ENCODE measurements around the gene OR14A2. TPM values are rescaled to one million over a fixed set of nuclear protein-coding genes. Genes with fewer than 3 reads are reported as not detected.
"Not testable (repeated sequence)": the region's sequence is repeated elsewhere in the genome, so short reads cannot be mapped to it uniquely, and the experiment has no call there.

Gene OR14A2
- polyA plus RNA-seq (2013, experiment 1 of 2; ENCODE audit: insufficient read length), result not detected
- not detected for polyA plus RNA-seq (2013, experiment 2 of 2; ENCODE audit: insufficient read length)

DNA sequence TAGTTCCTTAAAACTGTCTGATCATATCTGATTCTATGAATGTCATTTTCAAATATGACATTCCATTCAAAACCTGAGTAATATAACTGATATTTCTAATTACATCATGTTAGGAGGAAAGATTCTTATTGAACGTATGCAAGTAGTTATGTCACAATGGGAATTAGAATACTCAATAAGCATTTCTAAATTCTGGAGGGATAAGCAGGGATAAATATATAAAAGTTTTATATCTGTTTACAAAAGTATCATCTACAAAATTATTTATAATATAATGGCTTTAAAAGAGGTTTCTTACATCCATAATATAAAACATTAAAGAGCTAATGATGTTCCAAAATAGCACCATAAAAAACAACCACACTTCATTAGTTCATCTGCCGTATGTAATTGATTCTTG lies at the start of gene OR14A2:
Gene OR14A2 (minus strand): TSS at position 101 of the 400 bp plus-strand sequence.
- DNase-seq, result no peak

DNA sequence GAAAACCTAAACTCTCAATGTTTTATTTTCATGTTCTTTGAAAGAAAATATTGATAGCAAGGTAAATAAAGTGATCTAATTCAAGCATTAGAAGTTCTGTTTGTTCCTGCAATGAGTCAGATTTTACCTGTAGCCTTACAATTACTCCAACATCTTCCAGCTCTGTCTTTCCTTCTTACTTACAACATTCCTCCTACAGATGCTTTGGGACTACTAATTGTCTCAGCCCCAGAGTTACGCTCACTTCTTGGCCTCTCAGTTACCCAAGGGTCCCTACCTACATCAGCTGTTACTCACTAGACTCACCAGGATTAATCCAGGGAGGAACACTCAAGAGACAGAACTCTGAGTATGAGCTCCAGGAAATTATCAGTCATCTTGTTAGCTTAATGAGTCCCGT lies 49.6 kb upstream of the OR14A2 start:
- DNase-seq, result no peak

- no peak for DNase-seq
Measured at GRCh38 chr1:247769603-247770002, 21.7 kb upstream of the OR14A2 start.

DNA sequence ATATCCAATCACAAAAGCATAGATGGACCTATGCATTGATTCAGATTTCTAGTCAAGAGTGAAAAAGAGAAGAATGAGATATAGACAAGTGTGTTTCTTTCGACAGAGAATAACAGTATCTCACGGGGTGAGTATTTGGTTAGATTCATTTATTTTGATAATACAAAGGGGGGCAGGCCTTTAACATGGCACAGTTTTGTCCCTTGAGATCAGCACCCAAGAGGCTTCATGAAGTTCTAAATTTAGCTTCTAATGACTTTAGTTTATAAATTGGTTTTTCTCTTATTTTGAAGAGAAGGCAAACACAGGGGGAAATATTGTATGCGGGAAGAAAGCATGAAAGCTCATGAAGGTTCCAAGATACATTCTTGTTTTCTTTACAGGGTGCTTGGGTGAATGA lies 12.5 kb upstream of the OR14A2 start, which contains the start of gene OR1C1:
Gene OR1C1 (minus strand): TSS at position 101 of the 400 bp plus-strand sequence. CDS start 2,150 bp downstream, outside the sequence.
- no peak for DNase-seq

DNA sequence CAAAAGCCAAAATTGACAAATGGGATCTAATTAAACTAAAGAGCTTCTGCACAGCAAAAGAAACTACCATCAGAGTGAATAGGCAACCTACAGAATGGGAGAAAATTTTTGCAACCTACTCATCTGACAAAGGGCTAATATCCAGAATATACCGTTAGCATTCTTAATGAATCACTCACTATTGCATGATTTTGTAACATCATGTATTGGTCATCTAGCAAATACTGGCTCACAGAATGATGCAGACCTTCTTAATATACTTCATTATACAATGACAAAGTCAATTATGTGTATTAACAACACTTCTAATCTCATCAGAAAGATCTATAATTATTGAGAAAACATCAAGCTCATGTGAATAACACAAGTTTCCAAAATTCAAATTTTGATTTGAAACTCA lies 6.4 kb upstream of the OR14A2 start:
- not testable (repeated sequence) for DNase-seq

GRCh38 chr1:247749870-247750269 lies 1.9 kb upstream of the OR14A2 start:
- no peak for DNase-seq

GRCh38 chr1:247747616-247748015 lies 325 bp downstream of the OR14A2 start:
- no peak for DNase-seq

- no peak for DNase-seq
Measured at GRCh38 chr1:247746391-247746935, 1.5 kb downstream of the OR14A2 start.

DNA sequence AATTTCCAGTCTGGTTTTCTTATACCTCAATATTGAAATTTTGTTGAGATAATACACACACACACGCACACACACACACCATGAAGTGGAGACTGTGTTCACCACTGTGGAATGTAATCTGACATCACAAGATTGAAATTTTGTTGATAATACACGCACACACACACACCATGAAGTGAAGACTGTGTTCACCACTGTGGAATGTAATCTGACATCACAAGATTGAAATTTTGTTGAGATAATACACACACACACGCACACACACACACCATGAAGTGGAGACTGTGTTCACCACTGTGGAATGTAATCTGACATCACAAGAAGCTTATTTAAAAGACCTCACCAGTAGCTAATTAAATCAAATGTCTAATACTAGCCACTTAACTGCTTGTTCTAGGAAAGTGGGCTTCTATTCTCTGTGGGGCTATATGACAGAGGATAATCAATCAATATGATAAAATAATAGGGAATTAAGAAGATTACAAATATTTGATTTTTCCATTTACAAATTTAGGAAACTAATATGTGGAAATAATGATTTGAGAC lies 5.7 kb downstream of the OR14A2 start:
- DNase-seq, result peak; percentile 0

GRCh38 chr1:247741756-247742155 lies 6.2 kb downstream of the OR14A2 start:
- DNase-seq, result no peak

GRCh38 chr1:247740721-247741120 lies 7.2 kb downstream of the OR14A2 start:
- no peak for DNase-seq

GRCh38 chr1:247738315-247738714 lies 9.6 kb downstream of the OR14A2 start, which contains the start of gene OR14K1:
Gene OR14K1 (plus strand): TSS chr1:247738615. CDS start chr1:247738615, 0 bp downstream.
- DNase-seq, result no peak

DNA sequence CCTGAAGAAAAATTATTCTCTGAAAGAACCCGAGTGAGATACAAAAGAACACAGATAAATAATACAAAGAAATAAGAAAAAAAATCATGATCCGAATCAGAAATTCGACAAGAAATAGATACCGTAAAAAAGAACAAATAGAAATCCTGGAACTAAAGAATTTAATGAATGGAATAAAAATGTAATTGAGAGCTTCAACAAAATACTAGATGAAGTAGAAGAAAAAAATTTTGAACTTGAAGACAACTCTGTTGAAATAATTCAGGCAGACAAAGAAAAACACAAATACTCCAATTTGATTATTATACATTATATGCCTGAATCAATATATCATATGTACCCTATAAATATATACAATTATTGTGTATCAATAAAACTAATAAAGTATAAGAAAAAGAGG lies 26.7 kb downstream of the OR14A2 start:
- no peak for DNase-seq

GRCh38 chr1:247716546-247716945 lies 31.4 kb downstream of the OR14A2 start, which contains the start of gene OR6F1:
Gene OR6F1 (minus strand): TSS chr1:247716646. CDS start chr1:247712755, 3,891 bp downstream.
- DNase-seq, result no peak

DNA sequence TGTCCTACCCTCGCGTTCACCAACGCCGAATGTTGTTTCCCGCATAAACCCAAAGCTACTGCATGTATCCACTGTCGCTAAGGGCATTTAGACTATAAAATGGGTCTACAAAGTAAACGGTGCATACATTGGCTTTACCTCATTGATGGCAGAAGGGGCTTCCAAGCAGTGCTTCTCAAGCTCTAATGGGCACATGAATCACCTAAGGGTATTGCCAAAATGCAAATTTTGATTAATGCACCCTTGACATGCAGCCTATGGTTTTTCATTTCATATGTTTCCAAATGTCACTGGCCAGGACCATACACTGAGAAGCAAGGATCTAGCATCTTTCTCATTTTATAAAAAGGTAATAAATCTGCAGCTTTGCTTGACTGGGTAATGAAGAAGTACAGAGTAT lies 34.2 kb downstream of the OR14A2 start:
- DNase-seq, result no peak

DNA sequence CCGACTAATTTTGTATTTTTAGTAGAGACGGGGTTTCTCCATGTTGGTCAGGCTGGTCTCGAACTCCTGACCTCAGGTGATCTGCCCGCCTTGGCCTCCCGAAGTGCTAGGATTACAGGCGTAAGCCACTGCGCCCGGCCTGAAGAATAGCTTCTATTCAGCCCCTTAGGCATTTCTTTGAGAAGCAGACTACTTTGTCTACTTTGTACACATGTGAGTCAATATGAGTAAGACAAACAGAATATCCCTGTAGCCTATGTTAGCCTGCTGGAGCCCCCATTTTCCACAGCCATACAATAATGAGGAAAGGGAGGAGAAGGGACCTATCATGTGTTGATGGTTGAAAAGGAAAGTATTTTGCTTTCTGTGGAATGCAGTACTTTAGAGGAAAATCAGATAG lies 37.3 kb downstream of the OR14A2 start:
- DNase-seq, result not testable (repeated sequence)

- DNase-seq, result no peak
Measured at GRCh38 chr1:247701338-247701737, 46.6 kb downstream of the OR14A2 start.

DNA sequence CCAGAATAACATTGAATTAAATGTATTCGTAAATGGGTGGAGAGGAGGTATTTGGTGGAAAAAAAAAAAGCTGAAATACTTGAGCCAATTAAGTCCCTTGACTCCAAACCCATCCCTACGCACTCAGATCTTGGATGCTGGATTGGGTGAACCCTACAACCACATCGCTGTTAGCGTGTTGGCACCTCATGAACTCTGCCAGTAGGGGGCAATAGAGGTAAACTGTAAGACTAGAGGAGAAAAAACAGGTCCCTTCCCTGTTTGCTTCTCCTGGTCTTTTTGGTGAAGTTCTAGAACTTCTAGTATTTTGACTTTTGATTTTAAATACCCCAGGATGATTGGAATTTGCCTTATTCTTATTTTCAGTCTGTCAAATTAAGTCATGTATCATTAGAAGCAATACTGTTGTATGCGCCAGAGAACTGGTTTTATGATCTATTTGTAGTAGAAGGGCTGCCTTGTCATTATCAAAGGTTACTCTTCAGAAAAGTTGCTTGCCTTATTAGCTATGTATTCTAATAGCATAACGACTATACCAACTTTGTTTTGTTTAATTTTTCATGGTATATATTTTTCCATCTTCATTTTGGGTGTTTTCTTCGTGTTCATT lies 66.5 kb downstream of the OR14A2 start:
- peak; percentile 1 for DNase-seq

DNA sequence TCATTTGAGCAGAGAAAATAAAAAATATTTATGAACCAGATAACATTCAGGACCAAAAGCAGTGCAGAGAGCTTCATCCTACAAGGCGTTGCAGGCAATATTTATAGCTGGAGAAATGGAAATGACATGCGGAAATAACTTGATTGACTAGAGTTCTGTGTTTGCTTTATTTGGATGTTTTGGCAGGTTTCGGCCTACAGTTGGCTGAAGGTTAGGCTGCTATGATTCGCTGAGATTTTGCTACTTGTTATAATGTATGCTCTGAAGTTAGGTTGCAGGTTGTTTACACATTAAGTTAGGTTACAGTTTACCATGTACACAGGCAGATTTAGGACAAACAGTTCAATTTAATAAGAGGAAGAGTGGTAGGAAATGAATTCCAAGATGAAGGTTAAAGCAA lies 67.8 kb downstream of the OR14A2 start:
- DNase-seq, result no peak

DNA sequence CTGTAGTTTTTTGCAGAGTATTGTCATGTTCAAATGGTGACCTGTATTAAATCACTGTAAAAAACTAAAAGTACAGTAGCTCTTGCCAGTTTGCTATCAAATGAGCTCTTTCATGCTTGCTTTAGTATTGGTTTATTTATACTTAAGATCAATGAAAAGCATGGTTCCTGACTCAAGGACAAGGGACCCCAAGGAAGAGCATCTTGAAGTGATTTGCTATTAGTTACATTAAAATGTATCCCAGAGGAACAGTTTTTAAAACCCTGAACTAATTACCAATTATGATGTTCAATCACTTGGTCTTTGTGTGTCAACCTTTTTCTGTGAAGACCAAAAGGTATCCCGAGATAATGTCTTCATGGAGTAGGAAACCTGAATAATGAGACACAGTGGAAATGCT lies 68.3 kb downstream of the OR14A2 start, which contains the start of gene OR13G1:
Gene OR13G1 (minus strand): TSS at position 101 of the 400 bp plus-strand sequence. CDS start 6,698 bp downstream, outside the sequence.
- DNase-seq, result no peak

All from fibroblast of skin of scalp (primary cell).